Endothelial cell of umbilical vein (primary cell): ENCODE measurements around the gene SUGCT. TPM values are rescaled to one million over a fixed set of nuclear protein-coding genes. Genes with fewer than 3 reads are reported as not detected.

ENCODE experiments used
- BruUV-seq: library from RNA; stranded (reverse); fragments of 400-500 nt; replicated peaks from 2 replicates; lab custom pipeline; 2021; lab: Mats Ljungman, UMichigan
- CTCF ChIA-PET: fragments of 300-600, 350-600 bp; sonication (Branson Sonifier 250); formaldehyde crosslinking; loops from one replicate; lab custom pipeline; 2021; ENCODE audit warnings: antibody characterized with exemption, inconsistent platforms; lab: Charles Lee
- POLR2A ChIA-PET: fragments of 300-600, 350-600 bp; sonication (Branson Sonifier 250); formaldehyde crosslinking; loops from one replicate; lab custom pipeline; 2021; ENCODE audit warnings: antibody characterized with exemption, inconsistent platforms; lab: Charles Lee
- DNase-seq: peaks from one replicate; pipeline ENCODE4 v3.0.0-alpha.2; 2011; ENCODE audit warnings: low read depth, low spot score
- FAIRE-seq: peaks from 2 replicates; lab custom pipeline; 2011; peaks lifted over from hg19 to GRCh38; lab: Jason Lieb, UNC
- H2AFZ ChIP-seq: 2 replicates; pipeline ENCODE4 v1.6.0; 2012; ENCODE audit warnings: low read depth, low read length, control low read depth, inconsistent platforms
- H3K27ac ChIP-seq: 2 replicates; pipeline ENCODE4 v1.5.1; 2011; ENCODE audit warnings: low read depth, mild to moderate bottlenecking, control low read depth, low read length, moderate library complexity; ENCODE audit not compliant: insufficient read depth
- H3K27me3 ChIP-seq, 2 experiments: 2 replicates each; pipeline versions ENCODE4 v1.6.0 to v1.6.1; 2011; ENCODE audit warnings: low read length in 2 of 2, mixed read lengths in 1 of 2; ENCODE audit not compliant: control insufficient read depth in 2 of 2, insufficient read depth in 2 of 2
- H3K36me3 ChIP-seq, 2 experiments: 2 replicates in 1 of 2; 3 replicates in 1 of 2; pipeline ENCODE4 v1.5.1; 2011; ENCODE audit warnings: low read length in 2 of 2, mild to moderate bottlenecking in 1 of 2, moderate library complexity in 1 of 2; ENCODE audit not compliant: control insufficient read depth in 2 of 2, insufficient read depth in 2 of 2; ENCODE audit errors: extremely low read depth in 1 of 2
- H3K4me1 ChIP-seq: 3 replicates; pipeline ENCODE4 v1.5.1; 2011; ENCODE audit warnings: mild to moderate bottlenecking, low read length; ENCODE audit not compliant: control insufficient read depth, insufficient read depth; ENCODE audit errors: extremely low read depth
- H3K4me2 ChIP-seq: 2 replicates; pipeline ENCODE4 v1.6.1; 2011; ENCODE audit warnings: low read length, control low read depth, mixed read lengths; ENCODE audit not compliant: insufficient read depth
- H3K4me3 ChIP-seq, 3 experiments: fragments of 200-600 bp in 1 of 3; sonication (generic), shearing (Covaris generic) in 1 of 3; replicated peaks in 1 of 3; 2 replicates each; pipeline ENCODE4 v1.5.1; 2011 to 2016; ENCODE audit warnings: control low read depth in 3 of 3, low read length in 3 of 3, mild to moderate bottlenecking in 2 of 3, inconsistent platforms in 1 of 3, low read depth in 1 of 3, moderate library complexity in 1 of 3; ENCODE audit not compliant: insufficient read depth in 1 of 3
- H3K79me2 ChIP-seq: 2 replicates; pipeline ENCODE4 v1.6.0; 2012; ENCODE audit warnings: low read length, inconsistent platforms; ENCODE audit not compliant: control insufficient read depth, insufficient read depth
- H3K9ac ChIP-seq: replicated peaks from 2 replicates; pipeline ENCODE3; 2011; ENCODE audit warnings: low read length, control low read depth; ENCODE audit not compliant: insufficient read depth; ENCODE audit errors: extremely low read depth
- H3K9me1 ChIP-seq: replicated peaks from 3 replicates; pipeline ENCODE4 v1.6.0; 2011; ENCODE audit warnings: mild to moderate bottlenecking, low read length; ENCODE audit not compliant: control insufficient read depth, insufficient read depth; ENCODE audit errors: extremely low read depth
- H3K9me3 ChIP-seq: replicated peaks from 2 replicates; pipeline ENCODE4 v1.5.1; 2012; ENCODE audit warnings: low read length, inconsistent platforms; ENCODE audit not compliant: control insufficient read depth, insufficient read depth
- H4K20me1 ChIP-seq: replicated peaks from 2 replicates; pipeline ENCODE3; 2011; ENCODE audit warnings: mild to moderate bottlenecking, low read length; ENCODE audit not compliant: control insufficient read depth, insufficient read depth; ENCODE audit errors: extremely low read depth
- CTCF ChIP-seq, 2 donors: IDR thresholded peaks; 1 replicate in 1 of 2; 2 replicates in 1 of 2; pipeline ENCODE4 v1.5.1; 2011; ENCODE audit warnings: low read length in 2 of 2, mild to moderate bottlenecking in 2 of 2, moderate library complexity in 2 of 2, control low read depth in 1 of 2, inconsistent platforms in 1 of 2, low read depth in 1 of 2; ENCODE audit not compliant: insufficient read depth in 1 of 2; ENCODE audit errors: extremely low read depth in 1 of 2
- EZH2 ChIP-seq: IDR thresholded peaks from 2 replicates; pipeline ENCODE4 v1.6.1; 2012; ENCODE audit warnings: borderline replicate concordance, low read depth, mild to moderate bottlenecking, moderate library complexity, low read length, inconsistent platforms; ENCODE audit not compliant: severe bottlenecking
- FOS ChIP-seq: IDR thresholded peaks from 2 replicates; pipeline ENCODE4 v1.6.1; 2011; ENCODE audit warnings: mild to moderate bottlenecking, low read length, moderate library complexity, borderline replicate concordance; ENCODE audit not compliant: insufficient read depth
- JUN ChIP-seq: IDR thresholded peaks from 2 replicates; pipeline ENCODE4 v1.6.1; 2011; ENCODE audit warnings: borderline replicate concordance, low read depth; ENCODE audit not compliant: insufficient read length, insufficient read depth
- MAX ChIP-seq: IDR thresholded peaks from 2 replicates; pipeline ENCODE4 v1.6.1; 2011; ENCODE audit not compliant: insufficient read depth, insufficient read length
- MYC ChIP-seq: IDR thresholded peaks from one replicate; pipeline ENCODE4 v1.6.1; 2011; ENCODE audit warnings: mild to moderate bottlenecking, low read depth, low read length
- POLR2A ChIP-seq: IDR thresholded peaks from 2 replicates; pipeline ENCODE4 v1.6.1; 2012; ENCODE audit warnings: low read depth, mild to moderate bottlenecking, control low read depth, low read length
- dilution Hi-C: fragments of 300-500 bp; cut with MboI; formaldehyde crosslinking; loops from one replicate; pipeline ENCODE4 v1.15.0; 2019; ENCODE audit warnings: low sequenced_read_pairs; ENCODE audit not compliant: extremely low pct_ligation_motif_present
- intact Hi-C: fragments of 100-400 bp; cut with micrococcal nuclease; formaldehyde crosslinking; loops from one replicate; pipeline ENCODE4 v1.10.0; 2022
- polyA plus RNA-seq, 4 experiments: library from polyadenylated mRNA; depleted of rRNA in 3 of 4; stranded (reverse) in 3 of 4; unstranded in 1 of 4; fragments of >200 nt; gene quantifications; 2 replicates each; pipeline versions ENCODE4 v1.2.1 to v1.2.3, GENCODE V29; 2011 to 2012; ENCODE audit warnings: missing spikeins in 1 of 4
- total RNA-seq: library from RNA; stranded (reverse); gene quantifications from 2 replicates; pipeline ENCODE4 v1.2.3, GENCODE V29; 2021

SUGCT gene
- total and polyA plus RNA-seq, 2 donors (not counting 3 experiments of a cell fraction or from before 2014, with no cell fraction given), result 1.2 to 1.4 TPM

- Histone ChIP-seq H3K79me2 (no peaks in the 10 kb centered on the region), H3K9me3 (no peaks in the 10 kb centered on the region), H2AFZ (no peak overlapping the region), H3K36me3 (no peaks in the 10 kb centered on the region), H3K4me1 (peaks cover 7% of the 10 kb centered on the region), H3K27me3 (no peaks in the 10 kb centered on the region), H4K20me1 (no peaks in the 10 kb centered on the region), H3K4me2 (no peak overlapping the region), H3K9me1 (no peaks in the 10 kb centered on the region), H3K27ac (no peak overlapping the region), H3K9ac (no peak overlapping the region), H3K4me3 (no peak overlapping the region)
- intact Hi-C loops, result no loop called here
- dilution Hi-C loops, result no loop called here
- ChIA-PET CTCF (no interaction called here), POLR2A (no interaction called here)
- BruUV-seq, result no TSS peak
- FAIRE-seq (peak; percentile 61), DNase-seq (peak; percentile 43)
- TF ChIP-seq FOS, result peak; percentile 61
- no peak for TF ChIP-seq MYC
- peak; percentile 34 for TF ChIP-seq JUN
These were observed 750.7 kb downstream of the SUGCT start for GRCh38 chr7:40885503-40885902.

GRCh38 chr7:40887099-40887498 is 752.3 kb downstream of the SUGCT start:
- Histone ChIP-seq H3K79me2 (no peaks in the 10 kb centered on the region), H3K27ac (no peak overlapping the region), H3K9me3 (no peaks in the 10 kb centered on the region), H3K27me3 (no peaks in the 10 kb centered on the region), H3K4me3 (no peak overlapping the region), H3K9ac (no peak overlapping the region), H3K4me2 (no peak overlapping the region), H2AFZ (no peak overlapping the region), H4K20me1 (no peaks in the 10 kb centered on the region), H3K9me1 (no peaks in the 10 kb centered on the region), H3K4me1 (peaks cover 7% of the 10 kb centered on the region), H3K36me3 (no peaks in the 10 kb centered on the region)
- ChIA-PET CTCF (no interaction called here), POLR2A (no interaction called here)
- intact Hi-C loops (no loop called here), dilution Hi-C loops (no loop called here)
- DNase-seq (no peak), FAIRE-seq (no peak)
- TF ChIP-seq CTCF (IDR thresholded peaks at IDR 0.05; ENCODE audit: extremely low read depth in 1 of 2, insufficient read depth in 1 of 2, low read depth in 1 of 2, low read length in 2 of 2), result no peak
- no peak for TF ChIP-seq EZH2
- no peak for TF ChIP-seq MAX
- peak; percentile 60 for TF ChIP-seq FOS
- no peak for TF ChIP-seq POLR2A
- BruUV-seq, result no TSS peak
